ENCODE measurements around the gene RADIL. TPM values are rescaled to one million over a fixed set of nuclear protein-coding genes. Genes with fewer than 3 reads are reported as not detected.

RADIL gene
- total and polyA plus RNA-seq, 8 donors: 6.2 to 14.7 (median 9.4) TPM

DNA sequence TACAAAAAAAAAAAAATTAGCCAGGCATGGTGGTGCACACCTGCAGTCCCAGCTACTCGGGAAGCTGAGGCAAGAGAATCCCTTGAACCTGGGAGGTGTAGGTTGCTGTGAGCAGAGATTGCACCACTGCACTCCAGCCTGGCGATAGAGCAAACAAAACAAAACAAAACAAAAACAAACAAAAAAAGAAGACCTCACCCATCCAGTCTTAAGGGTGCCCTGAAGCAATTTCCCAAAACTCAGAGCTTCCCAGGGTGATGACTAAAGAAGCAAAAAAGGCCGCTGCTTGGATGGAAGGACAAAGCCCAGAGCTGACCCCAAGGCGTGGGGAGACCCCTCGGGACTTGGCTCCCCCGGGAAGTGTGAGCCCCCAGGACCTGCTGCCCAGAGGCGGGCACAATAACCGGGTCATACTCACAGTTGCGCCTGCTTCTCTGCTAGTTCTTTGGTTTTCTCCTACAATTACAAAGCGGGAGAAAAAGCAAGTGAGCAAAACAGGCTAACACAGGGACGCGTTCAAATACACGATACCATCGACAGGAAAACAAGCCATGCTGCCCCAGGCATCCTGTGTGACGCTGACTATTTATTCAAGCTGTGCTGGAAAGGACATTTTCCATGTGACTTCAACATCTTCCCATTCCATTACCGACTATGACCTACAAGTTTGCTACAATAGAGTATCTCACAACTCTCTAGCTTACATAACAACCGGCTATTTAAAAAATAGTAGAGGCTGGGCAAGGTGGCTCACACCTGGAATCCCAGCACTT lies 51.6 kb downstream of the RADIL start:
- ATAC-seq: no peak
- DNase-seq: no peak
- intact Hi-C loops (cut with DNase I): no loop called here
- Histone ChIP-seq H3K9me3 (no peaks in the 10 kb centered on the region), H3K4me3 (no peak overlapping the region), H3K27me3 (no peaks in the 10 kb centered on the region), H3K4me1 (no peaks in the 10 kb centered on the region), H3K36me3 (no peaks in the 10 kb centered on the region), H3K27ac (no peak overlapping the region)
- no peak for TF ChIP-seq CTCF (IDR thresholded peaks at IDR 0.05)

- no peaks in the 10 kb centered on the region for H3K4me1 ChIP-seq
- H3K36me3 ChIP-seq: no peaks in the 10 kb centered on the region
- H3K27me3 ChIP-seq: no peaks in the 10 kb centered on the region
- TF ChIP-seq CTCF (IDR thresholded peaks at IDR 0.05): peak; percentile 77
- DNase-seq (peak in 3 of 4 donors; percentile 60 to 90 (median 74)), ATAC-seq (peak; percentile 98)
- H3K9me3 ChIP-seq: no peaks in the 10 kb centered on the region
- intact Hi-C loops (cut with DNase I): no loop called here
- no peak overlapping the region for H3K27ac ChIP-seq
- H3K4me3 ChIP-seq: no peak overlapping the region
Observed at GRCh38 chr7:4830176-4830575, 53.3 kb downstream of the RADIL start.

- TF ChIP-seq CTCF (IDR thresholded peaks at IDR 0.05): no peak
- ATAC-seq: no peak
- intact Hi-C loops (cut with DNase I): no loop called here
Observed at GRCh38 chr7:4828720-4829383, 54.7 kb downstream of the RADIL start.

DNA sequence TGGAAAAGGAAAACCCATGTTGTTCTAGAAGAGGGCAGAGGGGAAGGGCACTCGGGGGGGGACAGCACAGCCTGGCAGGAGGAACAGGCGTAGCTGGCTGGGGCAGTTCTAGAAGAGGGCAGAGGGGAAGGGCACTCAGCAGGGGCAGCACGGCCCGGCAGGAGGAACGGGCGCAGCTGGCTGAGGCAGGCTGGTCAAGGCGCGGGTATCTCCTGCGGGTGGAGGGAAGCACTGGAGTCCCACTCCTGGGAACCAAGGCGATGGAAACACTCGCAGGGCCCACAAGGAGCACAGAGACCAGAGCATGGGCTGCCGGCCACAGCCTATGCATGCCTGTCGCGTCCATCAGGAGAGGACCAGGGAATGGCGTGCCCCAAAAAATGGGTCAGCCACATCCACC lies 58.4 kb downstream of the RADIL start:
- Histone ChIP-seq H3K4me1 (no peaks in the 10 kb centered on the region), H3K27ac (no peak overlapping the region), H3K4me3 (no peak overlapping the region), H3K9me3 (no peaks in the 10 kb centered on the region), H3K36me3 (no peaks in the 10 kb centered on the region), H3K27me3 (no peaks in the 10 kb centered on the region)
- intact Hi-C loops (cut with DNase I): no loop called here
- peak in 1 of 4 donors; percentile 67 for DNase-seq
- no peak for TF ChIP-seq CTCF (IDR thresholded peaks at IDR 0.05)
- no peak for ATAC-seq

More at GRCh38 chr7:4828720-4829383, 54.7 kb downstream of the RADIL start:
- Histone ChIP-seq H3K4me3 (no peak overlapping the region), H3K9me3 (no peaks in the 10 kb centered on the region), H3K27me3 (no peaks in the 10 kb centered on the region), H3K4me1 (no peaks in the 10 kb centered on the region), H3K27ac (no peak overlapping the region), H3K36me3 (no peaks in the 10 kb centered on the region)
- DNase-seq: no peak

DNA sequence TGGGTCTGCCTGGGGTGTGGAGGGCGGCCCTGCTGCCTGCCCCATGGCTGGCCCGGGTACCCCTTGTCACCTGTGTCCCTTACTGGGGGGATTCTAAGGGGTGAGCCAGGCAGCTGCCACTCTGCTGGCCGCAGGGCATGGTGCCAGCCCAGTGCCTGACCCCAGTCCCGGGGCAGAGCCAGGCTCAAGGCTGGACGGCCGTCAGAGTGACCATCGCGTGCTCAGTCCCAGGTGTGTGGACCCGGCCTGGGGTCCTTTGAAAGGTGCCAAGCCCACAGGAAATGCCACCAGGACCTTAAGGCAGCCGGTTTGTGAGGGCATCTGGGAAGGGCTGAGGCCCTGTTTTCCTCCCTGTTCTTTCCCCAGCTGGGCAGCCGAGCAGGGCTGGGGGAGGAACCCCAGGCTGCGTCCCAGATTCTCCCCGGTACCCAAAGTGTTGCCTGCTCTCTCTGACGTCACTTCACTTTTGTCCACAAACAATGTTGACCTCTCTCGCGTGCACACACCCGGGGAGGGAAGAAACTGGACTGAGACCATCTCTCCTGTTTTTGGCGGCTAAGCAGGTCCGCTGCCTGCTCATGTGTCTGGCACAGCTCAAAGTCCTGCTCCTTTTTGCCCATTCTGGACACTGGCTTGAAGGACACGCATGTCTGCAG lies 59.3 kb downstream of the RADIL start:
- Histone ChIP-seq H3K36me3 (no peaks in the 10 kb centered on the region), H3K4me3 (no peak overlapping the region), H3K9me3 (no peaks in the 10 kb centered on the region), H3K27me3 (no peaks in the 10 kb centered on the region), H3K27ac (no peak overlapping the region), H3K4me1 (no peaks in the 10 kb centered on the region)
- intact Hi-C loops (cut with DNase I): no loop called here
- DNase-seq (peak in 1 of 4 donors; percentile 71), ATAC-seq (no peak)
- no peak for TF ChIP-seq CTCF (IDR thresholded peaks at IDR 0.05)

Data from left lung (tissue), 10 donors.